ENCODE results near the gene MIEF1.
A peak's percentile ranks its signal among the peaks of the same experiment; 100 is the strongest.

The MIEF1 gene

DNA sequence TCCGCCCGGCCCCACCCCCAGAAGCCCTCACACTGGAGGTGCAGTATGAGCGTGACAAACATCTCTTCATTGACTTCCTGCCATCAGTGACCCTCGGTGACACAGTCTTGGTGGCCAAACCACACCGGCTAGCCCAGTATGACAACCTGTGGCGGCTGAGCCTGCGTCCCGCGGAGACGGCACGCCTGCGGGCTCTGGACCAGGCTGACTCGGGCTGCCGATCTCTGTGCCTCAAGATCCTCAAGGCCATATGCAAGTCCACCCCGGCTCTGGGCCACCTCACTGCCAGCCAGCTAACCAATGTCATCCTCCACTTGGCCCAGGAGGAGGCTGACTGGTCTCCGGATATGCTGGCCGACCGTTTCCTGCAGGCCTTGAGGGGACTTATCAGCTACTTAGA is 11.7 kb downstream of the MIEF1 start:
- H3K79me1 ChIP-seq (ENCODE audit: low read depth, low read length): peaks cover 6% of the 10 kb centered on the region
- H2BK15ac ChIP-seq (ENCODE audit: low read length): no peak overlapping the region
- H3K23ac ChIP-seq (ENCODE audit: low read depth, low read length, poor library complexity): no peak overlapping the region
- WGBS, 2 donors (ENCODE audit: extremely low coverage in 2 of 2, insufficient read length in 2 of 2, insufficient replicate concordance in 1 of 2): no CpG with 5 or more reads among the region's 18 CpGs
- no peaks in the 10 kb centered on the region for H3K9me3 ChIP-seq (replicated peaks in 1 of 2; ENCODE audit: control insufficient read depth in 2 of 2, insufficient read depth in 1 of 2, low read depth in 1 of 2, low read length in 2 of 2)
- H3K4me1 ChIP-seq (ENCODE audit: control insufficient read depth in 2 of 2, insufficient read depth in 1 of 2, low read depth in 1 of 2, low read length in 2 of 2): peaks cover 2 to 5% of the 10 kb centered on the region in 2 donors
- no peak overlapping the region for H4K91ac ChIP-seq (ENCODE audit: low read depth, low read length, poor library complexity)
- no peak overlapping the region for H3K27ac ChIP-seq (replicated peaks; ENCODE audit: low read length)
- H2BK120ac ChIP-seq (ENCODE audit: low read depth, low read length): no peak overlapping the region
- H2AK5ac ChIP-seq (ENCODE audit: low read depth, low read length): no peak overlapping the region
- H2BK12ac ChIP-seq (ENCODE audit: low read length): no peak overlapping the region
- H3K4me2 ChIP-seq (ENCODE audit: insufficient read depth, low read length, poor library complexity, severe bottlenecking): no peak overlapping the region
- no peak overlapping the region for H2BK5ac ChIP-seq (ENCODE audit: low read length)
- H3K27me3 ChIP-seq (ENCODE audit: control insufficient read depth in 3 of 3, insufficient read depth in 3 of 3, low read depth in 1 of 3, low read length in 3 of 3): no peaks in the 10 kb centered on the region
- H3K14ac ChIP-seq (ENCODE audit: low read length): no peak overlapping the region
- no peak overlapping the region for H3K18ac ChIP-seq (ENCODE audit: low read length)
- DNase-seq (ENCODE audit: low spot score): no peak
- H3K4me3 ChIP-seq (ENCODE audit: low read length in 2 of 2): no peak overlapping the region
- H3K9ac ChIP-seq (ENCODE audit: low read depth, low read length, poor library complexity): no peak overlapping the region
- no peak overlapping the region for H4K8ac ChIP-seq (ENCODE audit: low read depth, low read length)
- H2AFZ ChIP-seq (ENCODE audit: low read length): no peak overlapping the region
- H3K4ac ChIP-seq (ENCODE audit: low read length): no peak overlapping the region
- peaks cover 47 to 89% of the 10 kb centered on the region in 2 donors for H3K36me3 ChIP-seq (replicated peaks in 1 of 2; ENCODE audit: control insufficient read depth in 2 of 2, insufficient read depth in 2 of 2, low read length in 2 of 2)

DNA sequence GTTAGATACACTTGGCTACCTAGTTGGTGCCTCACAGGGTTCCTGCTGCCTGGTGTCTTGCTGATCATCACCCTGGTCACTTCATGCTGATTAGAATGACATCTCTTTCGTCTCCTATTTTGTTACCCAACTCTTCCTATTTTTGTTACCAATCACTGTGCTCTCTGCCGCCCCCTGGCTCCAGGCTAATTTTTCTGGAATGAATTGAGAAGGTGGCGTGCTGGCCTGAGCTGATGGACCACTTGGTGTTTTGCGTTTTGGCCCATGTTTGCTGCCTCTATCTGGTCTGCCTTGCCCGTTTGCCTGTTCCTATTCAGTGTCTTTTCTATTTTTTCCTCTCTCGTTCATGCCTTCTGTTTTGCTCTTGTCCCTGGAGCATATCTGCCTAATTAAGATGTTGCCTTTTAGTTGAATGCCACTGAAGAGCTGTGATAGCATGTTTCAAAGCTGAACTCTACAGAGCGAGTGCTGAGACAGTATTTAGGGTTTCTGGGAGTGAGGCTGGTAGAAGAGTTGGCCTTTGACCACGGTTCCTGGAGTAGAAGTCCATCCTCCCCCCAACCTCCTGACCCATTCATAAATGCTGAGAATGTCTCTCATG is 12.4 kb downstream of the MIEF1 start:
- WGBS, 2 donors (ENCODE audit: extremely low coverage in 2 of 2, insufficient read length in 2 of 2, insufficient replicate concordance in 1 of 2): no CpG with 5 or more reads among the region's 8 CpGs
- Histone ChIP-seq H4K91ac (ENCODE audit: low read depth, low read length, poor library complexity) (no peak overlapping the region), H3K36me3 (replicated peaks in 1 of 2; ENCODE audit: control insufficient read depth in 2 of 2, insufficient read depth in 2 of 2, low read length in 2 of 2) (peaks cover 43 to 82% of the 10 kb centered on the region in 2 donors)

DNA sequence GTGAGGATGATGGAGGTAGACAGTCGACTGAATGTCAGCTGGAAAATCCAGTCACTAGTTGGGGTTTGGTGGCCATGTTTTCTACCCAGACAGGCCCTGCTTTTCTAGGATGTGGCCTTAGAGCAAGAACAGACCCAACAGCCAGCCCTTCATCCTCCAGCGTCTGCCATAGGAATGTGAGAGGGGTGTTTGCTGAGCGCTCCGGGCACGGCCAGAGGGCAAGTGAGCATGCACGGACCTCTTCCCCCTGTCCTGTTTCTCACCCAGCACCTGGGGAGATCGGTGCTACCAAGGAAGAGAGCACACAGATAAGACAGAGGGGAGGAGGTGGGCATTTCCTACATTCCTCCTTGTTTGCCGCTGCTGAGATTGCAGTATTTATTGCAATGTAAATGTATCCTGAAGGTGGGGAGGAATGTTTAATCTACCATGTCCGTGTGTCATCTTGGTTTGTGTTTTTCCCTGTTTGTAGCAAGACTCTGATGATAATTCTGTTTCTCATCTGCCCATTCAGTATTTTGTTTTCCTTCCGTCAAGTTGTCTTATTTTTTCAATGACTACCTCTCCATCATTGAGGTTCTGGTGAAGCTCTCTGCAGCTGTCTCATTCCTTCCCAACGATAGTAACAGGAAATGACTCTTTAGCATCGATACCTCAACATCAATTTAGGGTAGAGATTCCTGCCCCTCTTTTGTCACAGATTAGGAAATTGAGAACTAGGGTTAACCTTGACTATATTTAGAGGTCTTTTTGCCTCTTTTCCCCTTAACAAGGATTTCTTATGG is 13.4 kb downstream of the MIEF1 start:
- Histone ChIP-seq H2BK12ac (ENCODE audit: low read length) (no peak overlapping the region), H3K4me2 (ENCODE audit: insufficient read depth, low read length, poor library complexity, severe bottlenecking) (no peak overlapping the region), H3K27me3 (ENCODE audit: control insufficient read depth in 3 of 3, insufficient read depth in 3 of 3, low read depth in 1 of 3, low read length in 3 of 3) (no peaks in the 10 kb centered on the region), H2BK120ac (ENCODE audit: low read depth, low read length) (no peak overlapping the region), H3K14ac (ENCODE audit: low read length) (no peak overlapping the region), H2BK5ac (ENCODE audit: low read length) (no peak overlapping the region), H4K91ac (ENCODE audit: low read depth, low read length, poor library complexity) (no peak overlapping the region), H4K8ac (ENCODE audit: low read depth, low read length) (no peak overlapping the region), H2AFZ (ENCODE audit: low read length) (no peak overlapping the region), H3K9me3 (replicated peaks in 1 of 2; ENCODE audit: control insufficient read depth in 2 of 2, insufficient read depth in 1 of 2, low read depth in 1 of 2, low read length in 2 of 2) (no peaks in the 10 kb centered on the region), H3K18ac (ENCODE audit: low read length) (no peak overlapping the region), H3K4me1 (ENCODE audit: control insufficient read depth in 2 of 2, insufficient read depth in 1 of 2, low read depth in 1 of 2, low read length in 2 of 2) (peaks cover 5 to 11% of the 10 kb centered on the region in 2 donors), H2AK5ac (ENCODE audit: low read depth, low read length) (no peak overlapping the region), H3K36me3 (replicated peaks in 1 of 2; ENCODE audit: control insufficient read depth in 2 of 2, insufficient read depth in 2 of 2, low read length in 2 of 2) (peaks cover 39 to 72% of the 10 kb centered on the region in 2 donors), H3K27ac (replicated peaks; ENCODE audit: low read length) (no peak overlapping the region), H2BK15ac (ENCODE audit: low read length) (no peak overlapping the region), H3K4me3 (ENCODE audit: low read length in 2 of 2) (no peak overlapping the region), H3K9ac (ENCODE audit: low read depth, low read length, poor library complexity) (peak overlapping the region; percentile 61), H3K23ac (ENCODE audit: low read depth, low read length, poor library complexity) (no peak overlapping the region), H3K79me1 (ENCODE audit: low read depth, low read length) (peaks cover 6% of the 10 kb centered on the region), H3K4ac (ENCODE audit: low read length) (no peak overlapping the region)
- WGBS, 2 donors (ENCODE audit: extremely low coverage in 2 of 2, insufficient read length in 2 of 2, insufficient replicate concordance in 1 of 2): no CpG with 5 or more reads among the region's 12 CpGs
- no peak for DNase-seq (ENCODE audit: low spot score)

More for the DNA sequence above, 12.4 kb downstream of the MIEF1 start:
- H2BK5ac ChIP-seq (ENCODE audit: low read length): no peak overlapping the region
- H2AK5ac ChIP-seq (ENCODE audit: low read depth, low read length): no peak overlapping the region
- H3K27me3 ChIP-seq (ENCODE audit: control insufficient read depth in 3 of 3, insufficient read depth in 3 of 3, low read depth in 1 of 3, low read length in 3 of 3): no peaks in the 10 kb centered on the region
- peaks cover 5 to 10% of the 10 kb centered on the region in 2 donors for H3K4me1 ChIP-seq (ENCODE audit: control insufficient read depth in 2 of 2, insufficient read depth in 1 of 2, low read depth in 1 of 2, low read length in 2 of 2)
- H3K4ac ChIP-seq (ENCODE audit: low read length): no peak overlapping the region
- no peak overlapping the region for H3K27ac ChIP-seq (replicated peaks; ENCODE audit: low read length)
- no peak overlapping the region for H3K18ac ChIP-seq (ENCODE audit: low read length)
- H3K23ac ChIP-seq (ENCODE audit: low read depth, low read length, poor library complexity): no peak overlapping the region
- H3K9me3 ChIP-seq (replicated peaks in 1 of 2; ENCODE audit: control insufficient read depth in 2 of 2, insufficient read depth in 1 of 2, low read depth in 1 of 2, low read length in 2 of 2): no peaks in the 10 kb centered on the region
- H2BK120ac ChIP-seq (ENCODE audit: low read depth, low read length): no peak overlapping the region
- no peak overlapping the region for H2BK15ac ChIP-seq (ENCODE audit: low read length)
- H3K4me2 ChIP-seq (ENCODE audit: insufficient read depth, low read length, poor library complexity, severe bottlenecking): no peak overlapping the region
- no peak overlapping the region for H3K4me3 ChIP-seq (ENCODE audit: low read length in 2 of 2)
- no peak overlapping the region for H2AFZ ChIP-seq (ENCODE audit: low read length)
- H4K8ac ChIP-seq (ENCODE audit: low read depth, low read length): no peak overlapping the region
- peaks cover 6% of the 10 kb centered on the region for H3K79me1 ChIP-seq (ENCODE audit: low read depth, low read length)
- no peak for DNase-seq (ENCODE audit: low spot score)
- H3K9ac ChIP-seq (ENCODE audit: low read depth, low read length, poor library complexity): no peak overlapping the region
- no peak overlapping the region for H2BK12ac ChIP-seq (ENCODE audit: low read length)
- H3K14ac ChIP-seq (ENCODE audit: low read length): no peak overlapping the region

- no peaks in the 10 kb centered on the region for H3K27me3 ChIP-seq (ENCODE audit: control insufficient read depth in 3 of 3, insufficient read depth in 3 of 3, low read depth in 1 of 3, low read length in 3 of 3)
- H3K9ac ChIP-seq (ENCODE audit: low read depth, low read length, poor library complexity): no peak overlapping the region
- no peak overlapping the region for H2BK5ac ChIP-seq (ENCODE audit: low read length)
- no peak overlapping the region for H2AK5ac ChIP-seq (ENCODE audit: low read depth, low read length)
- H4K91ac ChIP-seq (ENCODE audit: low read depth, low read length, poor library complexity): no peak overlapping the region
- no peak for DNase-seq (ENCODE audit: low spot score)
- H3K23ac ChIP-seq (ENCODE audit: low read depth, low read length, poor library complexity): no peak overlapping the region
- H3K4me2 ChIP-seq (ENCODE audit: insufficient read depth, low read length, poor library complexity, severe bottlenecking): no peak overlapping the region
- no peak overlapping the region for H3K18ac ChIP-seq (ENCODE audit: low read length)
- H3K27ac ChIP-seq (replicated peaks; ENCODE audit: low read length): no peak overlapping the region
- H4K8ac ChIP-seq (ENCODE audit: low read depth, low read length): no peak overlapping the region
- H3K14ac ChIP-seq (ENCODE audit: low read length): no peak overlapping the region
- peaks cover 13 to 19% of the 10 kb centered on the region in 2 donors for H3K4me1 ChIP-seq (ENCODE audit: control insufficient read depth in 2 of 2, insufficient read depth in 1 of 2, low read depth in 1 of 2, low read length in 2 of 2)
- no peak overlapping the region for H2BK120ac ChIP-seq (ENCODE audit: low read depth, low read length)
- H3K4ac ChIP-seq (ENCODE audit: low read length): no peak overlapping the region
- peaks cover 39 to 68% of the 10 kb centered on the region in 2 donors for H3K36me3 ChIP-seq (replicated peaks in 1 of 2; ENCODE audit: control insufficient read depth in 2 of 2, insufficient read depth in 2 of 2, low read length in 2 of 2)
- peaks cover 5% of the 10 kb centered on the region for H3K79me1 ChIP-seq (ENCODE audit: low read depth, low read length)
- no peak overlapping the region for H2BK12ac ChIP-seq (ENCODE audit: low read length)
- no peaks in the 10 kb centered on the region for H3K9me3 ChIP-seq (replicated peaks in 1 of 2; ENCODE audit: control insufficient read depth in 2 of 2, insufficient read depth in 1 of 2, low read depth in 1 of 2, low read length in 2 of 2)
- no peak overlapping the region for H3K4me3 ChIP-seq (ENCODE audit: low read length in 2 of 2)
- no peak overlapping the region for H2BK15ac ChIP-seq (ENCODE audit: low read length)
- no CpG with 5 or more reads among the region's 3 CpGs for WGBS, 2 donors (ENCODE audit: extremely low coverage in 2 of 2, insufficient read length in 2 of 2, insufficient replicate concordance in 1 of 2)
- H2AFZ ChIP-seq (ENCODE audit: low read length): no peak overlapping the region
Measured at GRCh38 chr22:39517470-39517869, 15.4 kb downstream of the MIEF1 start.

All from neuronal stem cell (in vitro differentiated cells).